Measurements from ENCODE around the gene PGAP2. TPM values are rescaled to one million over a fixed set of nuclear protein-coding genes. Genes with fewer than 3 reads are reported as not detected.

PGAP2 gene
- total and polyA plus RNA-seq, 2 of the 13 experiments (the other 11 are each of a cell fraction or from before 2014, with no cell fraction given), result 21.5 to 47.8 TPM

DNA sequence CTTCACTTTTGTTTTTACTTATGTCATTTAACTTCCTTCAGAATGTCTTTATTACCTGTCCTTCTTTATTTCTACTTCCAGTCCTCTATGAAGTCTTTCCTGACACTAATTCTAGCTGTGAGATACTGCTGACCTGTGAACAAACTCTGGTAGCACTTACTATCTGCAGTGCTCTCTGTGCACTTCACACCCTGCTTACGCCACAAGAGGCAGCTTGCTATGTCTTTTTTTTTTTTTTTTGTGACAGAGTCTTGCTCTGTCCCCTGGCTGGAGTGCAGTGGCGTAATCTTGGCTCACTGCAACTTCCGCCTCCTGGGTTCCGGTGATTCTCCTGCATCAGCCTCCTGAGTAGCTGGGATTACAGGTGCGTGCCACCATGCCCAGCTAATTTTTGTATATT is 57.8 kb downstream of the PGAP2 start (continued):
- TF ChIP-seq, protein P1, sequence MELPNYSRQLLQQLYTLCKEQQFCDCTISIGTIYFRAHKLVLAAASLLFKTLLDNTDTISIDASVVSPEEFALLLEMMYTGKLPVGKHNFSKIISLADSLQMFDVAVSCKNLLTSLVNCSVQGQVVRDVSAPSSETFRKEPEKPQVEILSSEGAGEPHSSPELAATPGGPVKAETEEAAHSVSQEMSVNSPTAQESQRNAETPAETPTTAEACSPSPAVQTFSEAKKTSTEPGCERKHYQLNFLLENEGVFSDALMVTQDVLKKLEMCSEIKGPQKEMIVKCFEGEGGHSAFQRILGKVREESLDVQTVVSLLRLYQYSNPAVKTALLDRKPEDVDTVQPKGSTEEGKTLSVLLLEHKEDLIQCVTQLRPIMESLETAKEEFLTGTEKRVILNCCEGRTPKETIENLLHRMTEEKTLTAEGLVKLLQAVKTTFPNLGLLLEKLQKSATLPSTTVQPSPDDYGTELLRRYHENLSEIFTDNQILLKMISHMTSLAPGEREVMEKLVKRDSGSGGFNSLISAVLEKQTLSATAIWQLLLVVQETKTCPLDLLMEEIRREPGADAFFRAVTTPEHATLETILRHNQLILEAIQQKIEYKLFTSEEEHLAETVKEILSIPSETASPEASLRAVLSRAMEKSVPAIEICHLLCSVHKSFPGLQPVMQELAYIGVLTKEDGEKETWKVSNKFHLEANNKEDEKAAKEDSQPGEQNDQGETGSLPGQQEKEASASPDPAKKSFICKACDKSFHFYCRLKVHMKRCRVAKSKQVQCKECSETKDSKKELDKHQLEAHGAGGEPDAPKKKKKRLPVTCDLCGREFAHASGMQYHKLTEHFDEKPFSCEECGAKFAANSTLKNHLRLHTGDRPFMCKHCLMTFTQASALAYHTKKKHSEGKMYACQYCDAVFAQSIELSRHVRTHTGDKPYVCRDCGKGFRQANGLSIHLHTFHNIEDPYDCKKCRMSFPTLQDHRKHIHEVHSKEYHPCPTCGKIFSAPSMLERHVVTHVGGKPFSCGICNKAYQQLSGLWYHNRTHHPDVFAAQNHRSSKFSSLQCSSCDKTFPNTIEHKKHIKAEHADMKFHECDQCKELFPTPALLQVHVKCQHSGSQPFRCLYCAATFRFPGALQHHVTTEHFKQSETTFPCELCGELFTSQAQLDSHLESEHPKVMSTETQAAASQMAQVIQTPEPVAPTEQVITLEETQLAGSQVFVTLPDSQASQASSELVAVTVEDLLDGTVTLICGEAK (IDR thresholded peaks at IDR 0.05), result no peak
- TF ChIP-seq, protein P1 (CRISPR knock-in tag; IDR thresholded peaks at IDR 0.05), result no peak
- no peak for TF ChIP-seq KLF13 (CRISPR knock-in tag; IDR thresholded peaks at IDR 0.05)
- TF ChIP-seq, protein P2, sequence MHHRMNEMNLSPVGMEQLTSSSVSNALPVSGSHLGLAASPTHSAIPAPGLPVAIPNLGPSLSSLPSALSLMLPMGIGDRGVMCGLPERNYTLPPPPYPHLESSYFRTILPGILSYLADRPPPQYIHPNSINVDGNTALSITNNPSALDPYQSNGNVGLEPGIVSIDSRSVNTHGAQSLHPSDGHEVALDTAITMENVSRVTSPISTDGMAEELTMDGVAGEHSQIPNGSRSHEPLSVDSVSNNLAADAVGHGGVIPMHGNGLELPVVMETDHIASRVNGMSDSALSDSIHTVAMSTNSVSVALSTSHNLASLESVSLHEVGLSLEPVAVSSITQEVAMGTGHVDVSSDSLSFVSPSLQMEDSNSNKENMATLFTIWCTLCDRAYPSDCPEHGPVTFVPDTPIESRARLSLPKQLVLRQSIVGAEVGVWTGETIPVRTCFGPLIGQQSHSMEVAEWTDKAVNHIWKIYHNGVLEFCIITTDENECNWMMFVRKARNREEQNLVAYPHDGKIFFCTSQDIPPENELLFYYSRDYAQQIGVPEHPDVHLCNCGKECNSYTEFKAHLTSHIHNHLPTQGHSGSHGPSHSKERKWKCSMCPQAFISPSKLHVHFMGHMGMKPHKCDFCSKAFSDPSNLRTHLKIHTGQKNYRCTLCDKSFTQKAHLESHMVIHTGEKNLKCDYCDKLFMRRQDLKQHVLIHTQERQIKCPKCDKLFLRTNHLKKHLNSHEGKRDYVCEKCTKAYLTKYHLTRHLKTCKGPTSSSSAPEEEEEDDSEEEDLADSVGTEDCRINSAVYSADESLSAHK (CRISPR knock-in tag; IDR thresholded peaks at IDR 0.05; ENCODE audit: borderline replicate concordance), result no peak
- no peak for TF ChIP-seq EED (CRISPR knock-in tag; IDR thresholded peaks at IDR 0.05)
- no peak for TF ChIP-seq ZNF652 (CRISPR knock-in tag; IDR thresholded peaks at IDR 0.05; ENCODE audit: borderline replicate concordance, low read depth)
- TF ChIP-seq TOE1 (CRISPR knock-in tag; IDR thresholded peaks at IDR 0.05), result no peak
- TF ChIP-seq, protein P3, sequence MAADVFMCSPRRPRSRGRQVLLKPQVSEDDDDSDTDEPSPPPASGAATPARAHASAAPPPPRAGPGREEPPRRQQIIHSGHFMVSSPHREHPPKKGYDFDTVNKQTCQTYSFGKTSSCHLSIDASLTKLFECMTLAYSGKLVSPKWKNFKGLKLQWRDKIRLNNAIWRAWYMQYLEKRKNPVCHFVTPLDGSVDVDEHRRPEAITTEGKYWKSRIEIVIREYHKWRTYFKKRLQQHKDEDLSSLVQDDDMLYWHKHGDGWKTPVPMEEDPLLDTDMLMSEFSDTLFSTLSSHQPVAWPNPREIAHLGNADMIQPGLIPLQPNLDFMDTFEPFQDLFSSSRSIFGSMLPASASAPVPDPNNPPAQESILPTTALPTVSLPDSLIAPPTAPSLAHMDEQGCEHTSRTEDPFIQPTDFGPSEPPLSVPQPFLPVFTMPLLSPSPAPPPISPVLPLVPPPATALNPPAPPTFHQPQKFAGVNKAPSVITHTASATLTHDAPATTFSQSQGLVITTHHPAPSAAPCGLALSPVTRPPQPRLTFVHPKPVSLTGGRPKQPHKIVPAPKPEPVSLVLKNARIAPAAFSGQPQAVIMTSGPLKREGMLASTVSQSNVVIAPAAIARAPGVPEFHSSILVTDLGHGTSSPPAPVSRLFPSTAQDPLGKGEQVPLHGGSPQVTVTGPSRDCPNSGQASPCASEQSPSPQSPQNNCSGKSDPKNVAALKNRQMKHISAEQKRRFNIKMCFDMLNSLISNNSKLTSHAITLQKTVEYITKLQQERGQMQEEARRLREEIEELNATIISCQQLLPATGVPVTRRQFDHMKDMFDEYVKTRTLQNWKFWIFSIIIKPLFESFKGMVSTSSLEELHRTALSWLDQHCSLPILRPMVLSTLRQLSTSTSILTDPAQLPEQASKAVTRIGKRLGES (CRISPR knock-in tag; IDR thresholded peaks at IDR 0.05; ENCODE audit: borderline replicate concordance), result no peak
- TF ChIP-seq ZFX (CRISPR knock-in tag; IDR thresholded peaks at IDR 0.05; ENCODE audit: low read depth), result no peak
- no peak for TF ChIP-seq HOXA5 (CRISPR knock-in tag; IDR thresholded peaks at IDR 0.05)
- no peak for TF ChIP-seq ZNF549 (CRISPR knock-in tag; IDR thresholded peaks at IDR 0.05)
- TF ChIP-seq SRY (CRISPR knock-in tag; IDR thresholded peaks at IDR 0.05), result no peak
- no peak for TF ChIP-seq HNRNPK (IDR thresholded peaks at IDR 0.05; ENCODE audit: low read depth, low read length, poor library complexity, severe bottlenecking)
- TF ChIP-seq ZNF20 (CRISPR knock-in tag; IDR thresholded peaks at IDR 0.05), result no peak
- no peak for TF ChIP-seq ZNF232 (CRISPR knock-in tag; IDR thresholded peaks at IDR 0.05; ENCODE audit: borderline replicate concordance)

Measured in HepG2 (cell line).